SW 1271 (cell line): ENCODE data around the gene EPGN.

ENCODE experiments used
- DNase-seq, 2 experiments: peaks; one replicate each; lab custom pipeline; 2025; lab: John Stamatoyannopoulos, UW

The EPGN gene

GRCh38 chr4:74308215-74308614, at the start of gene EPGN:
Gene EPGN, plus strand, starts transcription at chr4:74308470. Its CDS starts 64 bp downstream, at chr4:74308534.
- no peak for DNase-seq

GRCh38 chr4:74258963-74259362, 49.3 kb upstream of the EPGN start:
- DNase-seq, result no peak

GRCh38 chr4:74260036-74260435, 48.2 kb upstream of the EPGN start:
- DNase-seq, result no peak

- DNase-seq, result no peak
These were observed 45.7 kb upstream of the EPGN start for GRCh38 chr4:74262522-74262921.

- DNase-seq, result no peak
These were observed 44.7 kb upstream of the EPGN start for GRCh38 chr4:74263551-74263950.

- no peak for DNase-seq
These were observed 42.2 kb upstream of the EPGN start for GRCh38 chr4:74266081-74266480.

GRCh38 chr4:74267998-74268606, 40.2 kb upstream of the EPGN start:
- peak in 1 of 2 experiments; percentile 7 for DNase-seq

- no peak for DNase-seq
These were observed 39.6 kb upstream of the EPGN start for GRCh38 chr4:74268643-74269042.

- DNase-seq, result no peak
These were observed 29.8 kb upstream of the EPGN start for GRCh38 chr4:74278490-74278889.

- DNase-seq, result no peak
These were observed 28.6 kb upstream of the EPGN start for GRCh38 chr4:74279716-74280115.

GRCh38 chr4:74282926-74283325, 25.3 kb upstream of the EPGN start:
- DNase-seq, result no peak

- no peak for DNase-seq
These were observed 24.7 kb upstream of the EPGN start for GRCh38 chr4:74283614-74284013.

- DNase-seq, result peak in 1 of 2 experiments; percentile 14
These were observed 24.2 kb upstream of the EPGN start for GRCh38 chr4:74284053-74284452.

GRCh38 chr4:74287164-74287563, 21.1 kb upstream of the EPGN start:
- DNase-seq, result no peak

GRCh38 chr4:74287791-74288190, 20.5 kb upstream of the EPGN start:
- DNase-seq, result no peak

- DNase-seq, result no peak
These were observed 16.8 kb upstream of the EPGN start for GRCh38 chr4:74291471-74291870.

GRCh38 chr4:74292111-74292870, 16.0 kb upstream of the EPGN start:
- no peak for DNase-seq

GRCh38 chr4:74293558-74293957, 14.7 kb upstream of the EPGN start:
- no peak for DNase-seq

- DNase-seq, result no peak
These were observed 13.6 kb upstream of the EPGN start for GRCh38 chr4:74294681-74295080.

GRCh38 chr4:74297539-74297938, 10.7 kb upstream of the EPGN start:
- DNase-seq, result no peak

- no peak for DNase-seq
These were observed 4.1 kb upstream of the EPGN start for GRCh38 chr4:74304095-74304625.

- DNase-seq, result no peak
These were observed 3.3 kb upstream of the EPGN start for GRCh38 chr4:74305000-74305399.

- DNase-seq, result no peak
These were observed 1.1 kb upstream of the EPGN start for GRCh38 chr4:74307170-74307569.

GRCh38 chr4:74309223-74309622, 953 bp downstream of the EPGN start:
- no peak for DNase-seq
